Pancreas (tissue), 10 donors: Measurements from ENCODE around the gene NHERF2. TPM values are rescaled to one million over a fixed set of nuclear protein-coding genes. Genes with fewer than 3 reads are reported as not detected.

Experiments used
- ATAC-seq, 4 donors: fragments of 200-7000 bp; cut with Tn5 transposase; one replicate each; pipeline versions ENCODE4 v1.8.0 to v1.9.1; 2020; ENCODE audit warnings: mild to moderate bottlenecking in 4 of 4, moderate library complexity in 4 of 4
- DNase-seq, 6 donors: peaks; one replicate each; pipeline ENCODE4 v3.0.0-alpha.2; 2020
- FAIRE-seq: peaks from 2 replicates; lab custom pipeline; 2012; peaks lifted over from hg19 to GRCh38; lab: Jason Lieb, UNC
- H3K27ac ChIP-seq, 4 donors: fragments of 200-600 bp; sonication (generic); 1 replicate in 3 of 4; 2 replicates in 1 of 4; pipeline versions ENCODE4 v1.5.0 to v1.8.0; 2020
- H3K27me3 ChIP-seq, 4 donors: fragments of 200-600 bp; one replicate each; pipeline ENCODE4 v1.8.0; 2021
- H3K36me3 ChIP-seq, 3 donors: fragments of 200-600 bp; sonication (generic) in 1 of 3; one replicate each; pipeline versions ENCODE4 v1.5.0 to v1.8.0; 2020 to 2021
- H3K4me1 ChIP-seq, 3 donors: fragments of 200-600 bp; one replicate each; pipeline ENCODE4 v1.8.0; 2021
- H3K4me3 ChIP-seq, 4 donors: fragments of 200-600 bp; sonication (generic) in 2 of 4; one replicate each; pipeline versions ENCODE4 v1.5.0 to v1.8.0; 2020 to 2021
- H3K9me3 ChIP-seq, 4 donors: fragments of 200-600 bp; one replicate each; pipeline ENCODE4 v1.8.0; 2021
- WGBS, 2 donors: extraction: QIAGEN DNeasy Blood & Tissue Kit; methylation state at CpG; one replicate each; pipeline ENCODE4 v1.1.7; 2013; 5-methylcytosine and 5-hydroxymethylcytosine counted together
- intact Hi-C, 3 donors: fragments of 100-400 bp; cut with DNase I; formaldehyde crosslinking; loops; one replicate each; pipeline versions ENCODE4 v1.11.1 to v1.14.2; 2022
- polyA plus RNA-seq, 2 donors: library from polyadenylated mRNA; stranded (reverse); fragments of 200-250 nt; gene quantifications; one replicate each; pipeline ENCODE4 v1.2.3, GENCODE V29; 2013
- total RNA-seq, 6 donors: library from RNA; stranded (reverse); fragmentation: NEBNext Ultra II Directional in 4 of 6; extraction: Animal tissue kit (Norgen Biotek cat#: 25700) in 4 of 6; gene quantifications; one replicate each; pipeline versions ENCODE4 v1.2.1 to v1.2.4, GENCODE V29; 2021 to 2023
- TF ChIP-seq, protein P1 (sequence below), 4 donors: fragments of 200-600 bp; sonication (generic) in 3 of 4; IDR thresholded peaks; one replicate each; pipeline versions ENCODE4 v1.5.0 to v1.8.0; 2021; ENCODE audit warnings: antibody characterized with exemption in 4 of 4
- donor health status: healthy with polysubstance abuse.
- donor health status: DM: no; HTN: no; CAD: no; lungs with moderate emphysema.
- donor health status: DM: no; HTN: no; CAD: no.
- donor health status: control.
- donor health status: control.
- donor health status: Bipolar disorder and iron deficiency.
- donor health status: DM: yes; HTN: yes; CAD: no.
- donor health status: DM: no; HTN: no; CAD: no.
- donor health status: DM: no; HTN: no; CAD: no.
- donor health status: DM: yes; HTN: yes; CAD: no.

NHERF2 gene
- total and polyA plus RNA-seq, 8 donors: 14.7 to 144 (median 26.3) TPM

GRCh38 chr16:2004795-2005517, 21.7 kb upstream of the NHERF2 start:
- TF ChIP-seq, protein P1, sequence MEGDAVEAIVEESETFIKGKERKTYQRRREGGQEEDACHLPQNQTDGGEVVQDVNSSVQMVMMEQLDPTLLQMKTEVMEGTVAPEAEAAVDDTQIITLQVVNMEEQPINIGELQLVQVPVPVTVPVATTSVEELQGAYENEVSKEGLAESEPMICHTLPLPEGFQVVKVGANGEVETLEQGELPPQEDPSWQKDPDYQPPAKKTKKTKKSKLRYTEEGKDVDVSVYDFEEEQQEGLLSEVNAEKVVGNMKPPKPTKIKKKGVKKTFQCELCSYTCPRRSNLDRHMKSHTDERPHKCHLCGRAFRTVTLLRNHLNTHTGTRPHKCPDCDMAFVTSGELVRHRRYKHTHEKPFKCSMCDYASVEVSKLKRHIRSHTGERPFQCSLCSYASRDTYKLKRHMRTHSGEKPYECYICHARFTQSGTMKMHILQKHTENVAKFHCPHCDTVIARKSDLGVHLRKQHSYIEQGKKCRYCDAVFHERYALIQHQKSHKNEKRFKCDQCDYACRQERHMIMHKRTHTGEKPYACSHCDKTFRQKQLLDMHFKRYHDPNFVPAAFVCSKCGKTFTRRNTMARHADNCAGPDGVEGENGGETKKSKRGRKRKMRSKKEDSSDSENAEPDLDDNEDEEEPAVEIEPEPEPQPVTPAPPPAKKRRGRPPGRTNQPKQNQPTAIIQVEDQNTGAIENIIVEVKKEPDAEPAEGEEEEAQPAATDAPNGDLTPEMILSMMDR (IDR thresholded peaks at IDR 0.05): no peak
- H3K27me3 ChIP-seq: no peaks in the 10 kb centered on the region
- ATAC-seq (no peak), DNase-seq (peak in 5 of 6 donors; percentile 26 to 83 (median 63)), FAIRE-seq (no peak)
- H3K4me1 ChIP-seq: peaks cover 22 to 41% (median 33%) of the 10 kb centered on the region in 3 donors
- intact Hi-C loops: no loop called here
- WGBS, 2 donors: 58 to 60% methylated on average over 32 to 34 of the region's 34 CpGs
- H3K4me3 ChIP-seq: no peak overlapping the region
- no peaks in the 10 kb centered on the region for H3K9me3 ChIP-seq
- H3K36me3 ChIP-seq: peaks cover 11 to 34% (median 32%) of the 10 kb centered on the region in 3 donors
- H3K27ac ChIP-seq: peak overlapping the region in 3 of 4 donors; percentile 51 to 62 (median 59)

GRCh38 chr16:2005646-2006045, 21.1 kb upstream of the NHERF2 start:
- DNase-seq (peak; percentile 43 to 88 (median 64)), FAIRE-seq (no peak), ATAC-seq (no peak)
- no peak overlapping the region for H3K4me3 ChIP-seq
- H3K27ac ChIP-seq: peak overlapping the region in 1 of 4 donors; percentile 18
- WGBS, 2 donors: 51 to 52% methylated on average over 21 of the region's 21 CpGs
- H3K4me1 ChIP-seq: peaks cover 26 to 41% (median 33%) of the 10 kb centered on the region in 3 donors
- H3K9me3 ChIP-seq: no peaks in the 10 kb centered on the region
- intact Hi-C loops: no loop called here
- H3K27me3 ChIP-seq: no peaks in the 10 kb centered on the region
- TF ChIP-seq, protein P1 (IDR thresholded peaks at IDR 0.05): no peak
- H3K36me3 ChIP-seq: peaks cover 11 to 28% (median 28%) of the 10 kb centered on the region in 3 donors

- no peaks in the 10 kb centered on the region for H3K9me3 ChIP-seq
- no peak for ATAC-seq
- H3K4me3 ChIP-seq: no peak overlapping the region
- intact Hi-C loops: no loop called here
- H3K27me3 ChIP-seq: no peaks in the 10 kb centered on the region
- TF ChIP-seq, protein P1 (IDR thresholded peaks at IDR 0.05): no peak
- no peak for FAIRE-seq
- H3K36me3 ChIP-seq: peaks cover 8 to 21% (median 21%) of the 10 kb centered on the region in 3 donors
- H3K27ac ChIP-seq: no peak overlapping the region
- DNase-seq: peak; percentile 18 to 78 (median 42)
- WGBS, 2 donors: 78 to 84% methylated on average over 8 of the region's 8 CpGs
- H3K4me1 ChIP-seq: peaks cover 26 to 41% (median 33%) of the 10 kb centered on the region in 3 donors
These were observed 20.4 kb upstream of the NHERF2 start for GRCh38 chr16:2006317-2006716.

DNA sequence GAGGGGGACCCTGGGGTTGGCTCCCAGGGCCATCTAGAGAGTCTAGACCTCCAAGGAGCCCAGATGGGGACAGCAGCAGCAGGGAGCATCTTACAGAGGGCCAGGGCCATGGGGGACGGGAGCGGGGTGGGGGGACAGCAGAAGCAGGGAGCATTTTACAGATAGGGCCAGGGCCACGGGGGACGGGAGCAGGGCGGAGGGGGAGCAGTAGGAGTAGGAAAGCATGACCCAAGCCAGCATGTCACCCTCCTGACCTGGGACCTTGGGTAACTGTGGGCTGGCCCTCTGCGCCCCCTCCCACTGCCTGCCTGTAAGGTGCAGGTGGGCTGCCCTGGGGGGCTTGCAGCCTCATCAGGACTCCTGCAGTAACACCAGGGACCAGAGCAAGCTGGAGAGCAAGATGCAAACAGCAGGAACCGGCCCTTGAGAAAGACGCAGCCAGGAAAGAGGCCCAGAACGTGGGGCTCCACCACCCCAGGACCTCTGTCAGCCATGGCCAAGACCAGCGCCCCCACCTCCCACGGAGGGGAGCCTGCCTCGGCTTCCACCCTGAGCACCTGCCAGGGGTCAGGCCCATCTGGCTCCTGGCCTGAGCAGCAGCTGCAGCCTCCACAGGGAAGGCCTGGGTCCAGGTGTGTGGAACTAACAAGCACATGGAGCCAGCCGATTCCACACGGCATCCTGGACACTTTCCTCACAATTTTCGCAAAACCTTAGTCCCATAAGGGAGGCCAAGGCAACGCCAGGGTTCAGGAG, 19.4 kb upstream of the NHERF2 start:
- Histone ChIP-seq H3K36me3 (peaks cover 0 to 12% (median 11%) of the 10 kb centered on the region in 3 donors), H3K9me3 (no peaks in the 10 kb centered on the region), H3K4me3 (peak overlapping the region in 3 of 4 donors; percentile 97 to 100 (median 99)), H3K27me3 (no peaks in the 10 kb centered on the region), H3K27ac (peak overlapping the region in 3 of 4 donors; percentile 73 to 90 (median 80)), H3K4me1 (peaks cover 26 to 41% (median 33%) of the 10 kb centered on the region in 3 donors)
- intact Hi-C loops: no loop called here
- 43 to 54% methylated on average over 14 to 16 of the region's 16 CpGs for WGBS, 2 donors
- ATAC-seq: no peak
- no peak for FAIRE-seq
- peak; percentile 20 to 85 (median 63) for DNase-seq
- TF ChIP-seq, protein P1 (IDR thresholded peaks at IDR 0.05): no peak
